ENCODE data around the gene WDFY2. TPM values are rescaled to one million over a fixed set of nuclear protein-coding genes. Genes with fewer than 3 reads are reported as not detected.

Gene WDFY2
- total and polyA plus RNA-seq, 5 experiments from 2014 or later = 3.8 to 24.8 (median 4.4) TPM

- DNase-seq = no peak
- Mint-ChIP-seq H3K27me3 (no peaks in the 10 kb centered on the region), H3K4me1 (peaks cover 0 to 2% (median 0%) of the 10 kb centered on the region in 4 donors), H3K9me3 (peaks cover 0 to 21% (median 16%) of the 10 kb centered on the region in 9 donors), H3K4me3 (no peak overlapping the region), H3K36me3 (peaks cover 23 to 67% (median 55%) of the 10 kb centered on the region in 3 donors), H3K27ac (no peak overlapping the region)
- POLR2A ChIA-PET = no interaction called here
- no peak for ATAC-seq
Measured at GRCh38 chr13:51747438-51748434, 163.5 kb downstream of the WDFY2 start.

GRCh38 chr13:51756651-51757050 is 172.4 kb downstream of the WDFY2 start:
- H3K4me1 Mint-ChIP-seq = peaks cover 0 to 3% (median 0%) of the 10 kb centered on the region in 4 donors
- H3K4me3 Mint-ChIP-seq = no peak overlapping the region
- ATAC-seq = no peak
- no peaks in the 10 kb centered on the region for H3K9me3 Mint-ChIP-seq
- DNase-seq = no peak
- POLR2A ChIA-PET = no interaction called here
- no peak overlapping the region for H3K27ac Mint-ChIP-seq
- H3K36me3 Mint-ChIP-seq = peaks cover 0 to 86% (median 38%) of the 10 kb centered on the region in 3 donors
- no peaks in the 10 kb centered on the region for H3K27me3 Mint-ChIP-seq

- POLR2A ChIA-PET = interaction anchor here (0.6 to 0.7 kb wide), 2 partner anchors 13 to 131 kb away, joined by 3 to 4 read pairs; no protein-coding TSS in a partner anchor
- Mint-ChIP-seq H3K9me3 (no peaks in the 10 kb centered on the region), H3K4me1 (peaks cover 0 to 10% (median 4%) of the 10 kb centered on the region in 4 donors), H3K4me3 (no peak overlapping the region), H3K27ac (no peak overlapping the region), H3K27me3 (no peaks in the 10 kb centered on the region), H3K36me3 (peaks cover 0 to 77% (median 27%) of the 10 kb centered on the region in 3 donors)
- ATAC-seq (no peak), DNase-seq (no peak)
Measured at GRCh38 chr13:51758691-51759090, 174.4 kb downstream of the WDFY2 start.

GRCh38 chr13:51759240-51759639 is 175.0 kb downstream of the WDFY2 start:
- DNase-seq (no peak), ATAC-seq (no peak)
- peaks cover 0 to 74% (median 25%) of the 10 kb centered on the region in 3 donors for H3K36me3 Mint-ChIP-seq
- H3K4me1 Mint-ChIP-seq = peaks cover 4 to 16% (median 7%) of the 10 kb centered on the region in 4 donors
- H3K27ac Mint-ChIP-seq = peak overlapping the region in 1 of 10 donors; percentile 9
- POLR2A ChIA-PET = interaction anchor here (0.6 kb wide), 1 partner anchor 132 kb away, joined by 3 read pairs; no protein-coding TSS in a partner anchor
- H3K27me3 Mint-ChIP-seq = no peaks in the 10 kb centered on the region
- no peak overlapping the region for H3K4me3 Mint-ChIP-seq
- H3K9me3 Mint-ChIP-seq = no peaks in the 10 kb centered on the region

GRCh38 chr13:51760592-51760991 is 176.3 kb downstream of the WDFY2 start:
- Mint-ChIP-seq H3K4me3 (no peak overlapping the region), H3K9me3 (no peaks in the 10 kb centered on the region), H3K27ac (peak overlapping the region in 3 of 10 donors; percentile 11 to 41 (median 36))

GRCh38 chr13:51761643-51762350 is 177.5 kb downstream of the WDFY2 start:
- POLR2A ChIA-PET = interaction anchor here (1.7 kb wide), 1 partner anchor 309 kb away, joined by 4 read pairs; the partner anchor contains the start of gene INTS6
- H3K4me3 Mint-ChIP-seq = no peak overlapping the region
- ATAC-seq (no peak), DNase-seq (no peak)
- H3K36me3 Mint-ChIP-seq = peaks cover 0 to 50% (median 17%) of the 10 kb centered on the region in 3 donors
- peaks cover 11 to 31% (median 23%) of the 10 kb centered on the region in 4 donors for H3K4me1 Mint-ChIP-seq
- H3K9me3 Mint-ChIP-seq = no peaks in the 10 kb centered on the region
- peak overlapping the region in 3 of 10 donors; percentile 15 to 84 (median 68) for H3K27ac Mint-ChIP-seq
- no peaks in the 10 kb centered on the region for H3K27me3 Mint-ChIP-seq

More at GRCh38 chr13:51760592-51760991, 176.3 kb downstream of the WDFY2 start:
- Mint-ChIP-seq H3K27me3 (no peaks in the 10 kb centered on the region), H3K4me1 (peaks cover 11 to 29% (median 20%) of the 10 kb centered on the region in 4 donors), H3K36me3 (peaks cover 0 to 62% (median 24%) of the 10 kb centered on the region in 3 donors)
- ATAC-seq = no peak
- no peak for DNase-seq
- POLR2A ChIA-PET = interaction anchor here (1.7 kb wide), 1 partner anchor 308 kb away, joined by 4 read pairs; the partner anchor contains the start of gene INTS6

- DNase-seq (no peak), ATAC-seq (no peak)
- peak overlapping the region in 9 of 10 donors; percentile 63 to 97 (median 94) for H3K27ac Mint-ChIP-seq
- no peak overlapping the region for H3K4me3 Mint-ChIP-seq
- H3K27me3 Mint-ChIP-seq = no peaks in the 10 kb centered on the region
- no peaks in the 10 kb centered on the region for H3K9me3 Mint-ChIP-seq
- peaks cover 0 to 40% (median 17%) of the 10 kb centered on the region in 3 donors for H3K36me3 Mint-ChIP-seq
- POLR2A ChIA-PET = interaction anchor here (0.8 to 2.4 kb wide), 5 partner anchors 10 to 310 kb away, joined by 3 to 20 read pairs (median 6); partner anchors contain the start of gene INTS6
- H3K4me1 Mint-ChIP-seq = peaks cover 13 to 31% (median 23%) of the 10 kb centered on the region in 4 donors
Measured at GRCh38 chr13:51763486-51763885, 179.2 kb downstream of the WDFY2 start.

GRCh38 chr13:51764184-51765141 is 180.2 kb downstream of the WDFY2 start:
- DNase-seq (peak in 8 of 10 donors; percentile 22 to 57 (median 40)), ATAC-seq (peak; percentile 79 to 86)
- no peaks in the 10 kb centered on the region for H3K9me3 Mint-ChIP-seq
- no peaks in the 10 kb centered on the region for H3K27me3 Mint-ChIP-seq
- peaks cover 0 to 33% (median 14%) of the 10 kb centered on the region in 3 donors for H3K36me3 Mint-ChIP-seq
- H3K27ac Mint-ChIP-seq = peak overlapping the region; percentile 91 to 98 (median 96)
- peaks cover 13 to 31% (median 23%) of the 10 kb centered on the region in 4 donors for H3K4me1 Mint-ChIP-seq
- peak overlapping the region; percentile 68 to 92 (median 86) for H3K4me3 Mint-ChIP-seq
- POLR2A ChIA-PET = interaction anchor here (0.8 to 2.4 kb wide), 9 partner anchors 10 to 313 kb away, joined by 3 to 20 read pairs (median 3); partner anchors contain the start of gene INTS6

- H3K36me3 Mint-ChIP-seq = peaks cover 0 to 26% (median 9%) of the 10 kb centered on the region in 3 donors
- ATAC-seq (peak in 1 of 2 donors; percentile 15), DNase-seq (no peak)
- H3K4me1 Mint-ChIP-seq = peaks cover 14 to 31% (median 23%) of the 10 kb centered on the region in 4 donors
- H3K4me3 Mint-ChIP-seq = peak overlapping the region; percentile 68 to 92 (median 86)
- H3K27me3 Mint-ChIP-seq = no peaks in the 10 kb centered on the region
- H3K27ac Mint-ChIP-seq = peak overlapping the region; percentile 91 to 98 (median 96)
- POLR2A ChIA-PET = interaction anchor here (0.9 to 2.4 kb wide), 7 partner anchors 16 to 314 kb away, joined by 3 to 20 read pairs (median 4); partner anchors contain the start of gene INTS6
- no peaks in the 10 kb centered on the region for H3K9me3 Mint-ChIP-seq
Measured at GRCh38 chr13:51765142-51765515, 180.9 kb downstream of the WDFY2 start.

GRCh38 chr13:51767100-51767499 is 182.8 kb downstream of the WDFY2 start:
- POLR2A ChIA-PET = no interaction called here
- DNase-seq = no peak

GRCh38 chr13:51768378-51768921 is 184.2 kb downstream of the WDFY2 start:
- Mint-ChIP-seq H3K4me1 (peaks cover 14 to 24% (median 21%) of the 10 kb centered on the region in 4 donors), H3K36me3 (peaks cover 0 to 27% (median 2%) of the 10 kb centered on the region in 3 donors), H3K9me3 (no peaks in the 10 kb centered on the region), H3K27ac (peak overlapping the region in 4 of 10 donors; percentile 19 to 78 (median 62)), H3K27me3 (no peaks in the 10 kb centered on the region), H3K4me3 (no peak overlapping the region)
- ATAC-seq = no peak
- POLR2A ChIA-PET = no interaction called here
- no peak for DNase-seq

More at GRCh38 chr13:51767100-51767499, 182.8 kb downstream of the WDFY2 start:
- peak overlapping the region in 3 of 10 donors; percentile 19 to 96 (median 64) for H3K27ac Mint-ChIP-seq
- no peaks in the 10 kb centered on the region for H3K9me3 Mint-ChIP-seq
- no peak for ATAC-seq
- H3K36me3 Mint-ChIP-seq = peaks cover 0 to 22% (median 3%) of the 10 kb centered on the region in 3 donors
- H3K27me3 Mint-ChIP-seq = no peaks in the 10 kb centered on the region
- no peak overlapping the region for H3K4me3 Mint-ChIP-seq
- peaks cover 14 to 31% (median 23%) of the 10 kb centered on the region in 4 donors for H3K4me1 Mint-ChIP-seq
